AG09309 (cell line): ENCODE results near the gene POU2AF2.

ENCODE experiments used
- DNase-seq: peaks from one replicate; pipeline ENCODE4 v3.0.0-alpha.2; 2010; ENCODE audit warnings: low read depth
- H3K4me3 ChIP-seq: 2 replicates; pipeline ENCODE4 v1.5.1; 2011; ENCODE audit warnings: mild to moderate bottlenecking, low read depth, low read length, moderate library complexity; ENCODE audit not compliant: control insufficient read depth
- CTCF ChIP-seq: IDR thresholded peaks from 2 replicates; pipeline ENCODE4 v1.5.1; 2011; ENCODE audit warnings: mild to moderate bottlenecking, low read depth, low read length, inconsistent platforms; ENCODE audit not compliant: insufficient read depth, control insufficient read depth; ENCODE audit errors: missing control alignments

Gene POU2AF2

DNA sequence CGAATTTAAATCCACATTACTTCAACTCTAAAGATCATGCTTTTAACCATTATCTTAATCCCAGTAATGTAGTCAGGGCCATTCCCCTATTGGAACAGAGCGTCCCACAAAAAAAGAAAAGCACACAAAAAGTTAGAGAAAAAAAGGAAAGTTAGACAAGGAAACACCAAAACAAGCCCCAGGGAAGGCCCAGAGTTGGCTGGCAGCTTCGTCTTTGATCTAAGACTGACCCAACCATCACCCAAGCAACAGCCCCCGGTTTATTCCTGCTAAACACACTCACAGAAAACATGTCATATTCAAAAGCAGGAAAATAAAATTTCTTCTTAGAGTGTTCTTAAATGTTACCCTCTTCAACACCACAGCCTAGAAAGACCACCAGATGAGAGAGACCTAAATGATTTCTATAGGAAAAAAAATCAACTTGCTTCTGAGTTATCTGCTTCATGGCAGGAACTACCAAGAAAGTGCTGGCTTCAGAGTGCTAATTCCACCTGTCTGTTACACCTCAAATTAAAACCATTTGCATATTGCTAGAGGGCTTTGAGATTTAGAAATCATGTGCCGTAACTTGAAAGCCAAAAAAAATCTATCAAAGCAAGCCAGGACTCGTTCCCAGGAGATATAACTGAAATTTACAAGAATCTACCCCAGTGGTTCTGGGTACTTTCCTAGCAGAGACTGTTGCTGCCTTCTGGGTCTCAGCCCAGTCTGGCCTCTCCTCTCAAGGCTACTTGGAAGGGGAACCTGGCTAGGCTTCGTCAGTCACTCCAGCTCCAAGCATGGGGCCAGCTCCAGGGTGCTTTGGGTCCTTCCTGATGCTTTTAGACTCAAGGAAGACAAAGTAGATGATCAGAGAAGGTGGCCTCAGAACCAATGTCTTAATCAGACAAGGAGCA lies 84.0 kb downstream of the POU2AF2 start:
- TF ChIP-seq CTCF: no peak
- no peak overlapping the region for H3K4me3 ChIP-seq
- DNase-seq: no peak

DNA sequence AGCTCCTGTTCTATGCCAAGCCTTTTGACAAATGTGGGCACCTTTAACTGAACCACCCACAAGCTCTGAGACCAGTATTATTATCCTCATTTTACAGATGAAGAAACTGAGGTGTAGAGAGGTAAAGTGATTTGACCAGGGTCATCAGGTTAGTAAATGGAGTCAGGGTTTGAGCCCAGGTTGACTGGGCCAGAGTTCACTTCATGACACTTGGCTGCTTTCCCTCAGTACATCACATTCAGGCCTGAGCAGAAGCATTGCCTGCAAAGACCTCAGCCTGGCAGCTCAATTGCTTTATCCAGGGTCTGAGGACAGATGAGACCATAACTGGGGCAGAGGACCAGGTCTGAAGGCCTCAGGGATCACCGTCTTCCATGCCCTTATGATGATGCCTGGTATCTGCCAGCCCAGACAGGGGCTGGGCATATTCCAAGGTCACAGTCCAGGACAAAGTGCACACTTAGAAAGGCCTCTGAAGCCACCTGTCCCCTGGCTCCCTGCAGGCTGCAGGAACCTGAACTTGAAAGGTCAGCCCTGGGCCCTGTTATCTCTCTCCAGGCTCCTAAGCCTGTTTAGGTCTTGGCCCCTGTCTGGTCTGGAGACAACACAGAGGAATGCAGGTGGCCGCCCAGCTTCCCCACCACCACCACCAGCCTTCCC lies 84.8 kb downstream of the POU2AF2 start:
- TF ChIP-seq CTCF: no peak
- no peak for DNase-seq
- no peak overlapping the region for H3K4me3 ChIP-seq

DNA sequence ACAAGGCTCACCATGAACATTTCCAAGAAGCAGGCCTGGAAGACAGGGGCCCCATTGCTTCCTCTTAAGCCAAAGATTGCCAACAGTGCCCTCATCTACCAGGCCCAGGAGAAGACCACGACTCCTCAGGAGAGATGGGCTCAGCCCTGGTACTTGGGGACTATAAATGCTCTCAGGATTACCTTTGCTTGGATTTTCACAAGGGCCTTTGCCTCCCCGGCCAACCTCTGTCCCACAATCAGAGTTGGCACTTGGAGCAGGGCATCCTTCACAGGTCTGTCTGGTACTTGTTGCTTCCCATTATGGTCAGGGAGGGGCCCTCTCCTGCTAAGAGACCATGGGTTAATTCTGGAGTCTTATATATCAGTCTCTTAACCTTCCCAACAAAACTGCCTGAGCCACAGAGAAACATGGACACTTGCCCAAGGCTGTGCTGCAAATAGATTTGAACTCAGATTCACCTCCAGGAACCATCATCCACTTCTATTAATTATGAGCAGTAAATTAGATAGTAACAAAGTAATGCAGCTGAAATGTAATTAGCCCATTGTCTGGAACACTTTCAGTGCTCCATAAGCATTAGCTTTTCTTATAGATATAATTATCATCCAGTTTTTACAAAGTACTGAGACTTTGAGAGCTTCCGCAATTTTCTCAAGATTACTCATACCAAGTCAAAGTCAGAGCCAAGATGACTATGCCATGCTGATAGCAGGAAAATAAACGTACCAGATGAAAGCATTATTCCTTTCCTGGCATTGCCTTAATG lies 86.4 kb downstream of the POU2AF2 start:
- H3K4me3 ChIP-seq: no peak overlapping the region
- DNase-seq: no peak
- TF ChIP-seq CTCF: no peak

DNA sequence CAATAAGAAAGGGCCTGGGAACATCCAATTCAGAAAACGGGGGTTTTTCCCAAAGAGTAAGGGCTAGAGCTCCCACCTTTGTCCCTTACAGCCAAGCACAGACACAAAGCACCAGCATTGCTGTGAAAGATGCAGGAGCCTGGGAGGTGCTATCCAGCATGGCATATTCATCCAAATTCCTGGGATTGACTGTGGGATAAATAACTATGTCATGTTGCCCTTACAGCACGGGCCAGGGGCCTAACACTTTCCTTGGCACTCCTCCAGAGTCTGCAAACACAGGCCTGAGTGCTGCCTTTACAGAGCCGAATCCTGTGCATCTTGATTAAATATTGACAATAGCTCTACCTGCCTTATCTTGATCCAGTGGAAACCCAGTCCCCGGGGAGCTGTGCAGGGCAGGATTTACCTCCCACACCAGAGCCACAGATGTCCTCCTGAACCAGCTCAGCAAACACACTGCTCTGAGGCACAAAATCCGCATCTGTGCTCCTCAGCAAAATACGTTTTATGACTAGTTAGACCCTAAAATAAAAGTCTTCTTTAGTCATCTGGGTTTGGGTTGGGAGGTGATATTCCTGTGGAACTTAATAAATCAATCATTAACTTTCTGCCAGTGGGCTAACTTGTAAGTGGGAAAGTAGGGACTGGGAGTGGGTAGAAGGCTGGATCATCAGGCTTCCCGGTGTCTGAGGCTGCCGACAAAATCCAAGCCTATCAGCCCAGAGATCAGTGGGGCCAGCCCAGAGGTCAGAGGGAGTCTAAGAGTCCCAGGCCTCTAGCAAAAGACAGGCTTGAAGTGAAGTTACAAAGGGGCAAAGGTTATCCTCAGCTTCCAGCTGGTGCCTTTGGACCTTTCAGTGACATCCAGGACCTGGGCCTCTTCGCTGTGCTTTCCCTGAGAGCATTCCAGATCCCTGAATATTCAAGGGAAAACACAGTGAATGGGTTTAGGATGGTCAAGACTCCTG lies 89.3 kb downstream of the POU2AF2 start:
- no peak for DNase-seq
- no peak overlapping the region for H3K4me3 ChIP-seq
- no peak for TF ChIP-seq CTCF

- TF ChIP-seq CTCF: no peak
- H3K4me3 ChIP-seq: no peak overlapping the region
- DNase-seq: no peak
Measured at GRCh38 chr11:111335549-111335948, 90.0 kb downstream of the POU2AF2 start.
